HG03521 (cell line): Measurements from ENCODE around the gene WNT16.

Source experiments
- ATAC-seq: cut with Tn5 transposase; IDR thresholded peaks from one replicate; pipeline ENCODE4 v1.9.1; 2021; ENCODE audit warnings: mild to moderate bottlenecking, moderate library complexity; ENCODE audit not compliant: unreplicated experiment

The WNT16 gene

DNA sequence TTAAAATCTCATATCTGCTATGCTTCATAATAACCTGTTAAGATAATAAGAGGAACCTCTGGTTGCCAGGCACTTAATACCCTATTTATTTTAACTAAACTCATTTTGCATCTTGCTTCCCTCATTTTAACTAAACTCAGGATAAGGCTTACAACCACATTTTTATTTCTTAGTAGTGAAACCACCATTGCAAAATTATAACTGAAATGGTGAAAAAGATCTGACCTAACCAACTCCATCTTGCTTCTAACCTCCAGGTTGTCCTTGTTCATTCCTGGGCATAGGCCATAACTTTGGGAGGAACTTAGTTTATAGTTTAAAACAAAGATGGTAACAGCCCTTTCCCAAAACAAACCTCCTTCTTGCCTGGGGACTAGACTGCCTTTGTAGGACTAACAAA, 61.3 kb downstream of the WNT16 start:
- ATAC-seq: no peak

DNA sequence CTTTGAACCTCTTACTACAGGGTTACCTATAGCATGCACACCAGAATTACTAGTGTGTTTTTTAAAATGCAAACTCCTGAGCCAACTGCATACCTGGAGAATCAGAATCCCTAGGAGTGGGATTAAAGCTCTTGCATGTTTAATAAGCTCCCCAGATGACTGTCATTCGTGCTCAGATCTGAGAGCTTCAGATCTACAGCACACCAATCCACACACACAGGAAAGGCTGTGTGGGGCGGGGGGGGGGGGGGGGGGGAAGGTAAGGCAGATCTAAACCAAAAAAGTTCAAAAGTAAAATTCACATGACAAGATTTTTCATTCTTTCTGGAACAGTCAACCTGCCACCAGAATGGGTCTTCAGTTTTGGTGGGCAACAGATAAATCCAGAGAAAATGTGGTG, 61.8 kb downstream of the WNT16 start:
- ATAC-seq: no peak
